HepG2 (cell line): ENCODE results near the gene PTPN18. TPM values are rescaled to one million over a fixed set of nuclear protein-coding genes. Genes with fewer than 3 reads are reported as not detected.

Source experiments
- HOXD1 ChIP-seq: sonication (generic); formaldehyde crosslinking; IDR thresholded peaks from 2 replicates; pipeline ENCODE4 v1.5.0; 2020; ENCODE audit warnings: missing genetic modification reagents
- KMT2A ChIP-seq: sonication (generic); formaldehyde crosslinking; IDR thresholded peaks from 2 replicates; pipeline ENCODE4 v1.4.0; 2020; ENCODE audit warnings: missing genetic modification reagents
- MBD4 ChIP-seq: IDR thresholded peaks from 2 replicates; pipeline ENCODE4 v1.6.1; 2012; ENCODE audit warnings: low read length, inconsistent platforms, borderline replicate concordance
- PITX1 ChIP-seq: sonication (generic); formaldehyde crosslinking; IDR thresholded peaks from 2 replicates; pipeline ENCODE4 v1.5.1; 2020; ENCODE audit warnings: mild to moderate bottlenecking, missing genetic modification reagents
- REST ChIP-seq, 2 experiments: IDR thresholded peaks; 2 replicates each; pipeline ENCODE4 v1.6.1; 2011 to 2012; ENCODE audit warnings: low read length in 2 of 2, borderline replicate concordance in 1 of 2, low read depth in 1 of 2, mild to moderate bottlenecking in 1 of 2, moderate library complexity in 1 of 2
- ZFP41 ChIP-seq: sonication (generic); formaldehyde crosslinking; IDR thresholded peaks from 2 replicates; pipeline ENCODE4 v1.4.0; 2020; ENCODE audit warnings: mild to moderate bottlenecking, missing genetic modification reagents, borderline replicate concordance
- ZNF790 ChIP-seq: sonication (generic); formaldehyde crosslinking; IDR thresholded peaks from 2 replicates; pipeline ENCODE4 v1.8.0; 2022; ENCODE audit warnings: missing genetic modification reagents, mild to moderate bottlenecking, borderline replicate concordance
- ZNF841 ChIP-seq: sonication (generic); formaldehyde crosslinking; IDR thresholded peaks from 2 replicates; pipeline ENCODE4 v1.8.1; 2023; ENCODE audit warnings: missing genetic modification reagents, borderline replicate concordance
- ZUFSP ChIP-seq: sonication (generic); formaldehyde crosslinking; IDR thresholded peaks from 2 replicates; pipeline ENCODE4 v1.9.0; 2021; ENCODE audit warnings: missing genetic modification reagents, mild to moderate bottlenecking, borderline replicate concordance
- polyA plus RNA-seq, 8 experiments: library from polyadenylated mRNA; depleted of rRNA in 3 of 8; stranded (reverse) in 7 of 8; unstranded in 1 of 8; fragments of >200 nt; fragmentation: Illumina TruSeq in 4 of 8; extraction: Trizol in 4 of 8; gene quantifications; 2 replicates each; pipeline versions ENCODE4 v1.2.1 to v1.2.3, GENCODE V29; 2011 to 2016; ENCODE audit warnings: low read depth in 4 of 8, missing spikeins in 1 of 8, mixed read lengths in 1 of 8; ENCODE audit not compliant: insufficient read depth in 1 of 8
- total RNA-seq, 5 experiments: library from RNA; depleted of rRNA; stranded (reverse); fragments of >200 nt; fragmentation: Illumina TruSeq; extraction: Trizol; gene quantifications; 2 replicates each; pipeline ENCODE4 v1.2.3, GENCODE V29; 2016; ENCODE audit warnings: low read depth in 1 of 5
- TF ChIP-seq, protein P1 (sequence below): sonication (generic); formaldehyde crosslinking; IDR thresholded peaks from 2 replicates; pipeline ENCODE4 v1.4.0; 2020; ENCODE audit warnings: missing genetic modification reagents
- TF ChIP-seq, protein P2 (sequence below): sonication (generic); formaldehyde crosslinking; IDR thresholded peaks from 2 replicates; pipeline ENCODE4 v1.4.0; 2020; ENCODE audit warnings: missing genetic modification reagents; ENCODE audit errors: not compliant biosample characterization
- TF ChIP-seq, protein P3 (sequence below): sonication (generic); formaldehyde crosslinking; IDR thresholded peaks from 2 replicates; pipeline ENCODE4 v1.8.0; 2022; ENCODE audit warnings: mild to moderate bottlenecking, missing genetic modification reagents, borderline replicate concordance
- TF ChIP-seq, protein P4 (sequence below): sonication (generic); formaldehyde crosslinking; IDR thresholded peaks from 2 replicates; pipeline ENCODE4 v1.5.0; 2020; ENCODE audit warnings: missing genetic modification reagents, mild to moderate bottlenecking, borderline replicate concordance
- TF ChIP-seq, protein P5 (sequence below): sonication (generic); formaldehyde crosslinking; IDR thresholded peaks from 2 replicates; pipeline ENCODE4 v1.8.1; 2023; ENCODE audit warnings: mild to moderate bottlenecking, inconsistent platforms, moderate library complexity, missing genetic modification reagents, borderline replicate concordance

PTPN18 gene
- total and polyA plus RNA-seq, 2 of the 13 experiments (the other 11 are each of a cell fraction or from before 2014, with no cell fraction given), result 14.8 to 39.6 TPM

GRCh38 chr2:130355578-130356431 lies at the start of gene PTPN18 (continued):
- peak in 1 of 2 experiments; percentile 69; a peak in 1 of 4 replicates for TF ChIP-seq REST (IDR thresholded peaks at IDR 0.05; ENCODE audit: borderline replicate concordance in 1 of 2, low read depth in 1 of 2, low read length in 2 of 2)
- no peak for TF ChIP-seq ZNF841
- no peak for TF ChIP-seq PITX1 (CRISPR knock-in tag)
- TF ChIP-seq, protein P1, sequence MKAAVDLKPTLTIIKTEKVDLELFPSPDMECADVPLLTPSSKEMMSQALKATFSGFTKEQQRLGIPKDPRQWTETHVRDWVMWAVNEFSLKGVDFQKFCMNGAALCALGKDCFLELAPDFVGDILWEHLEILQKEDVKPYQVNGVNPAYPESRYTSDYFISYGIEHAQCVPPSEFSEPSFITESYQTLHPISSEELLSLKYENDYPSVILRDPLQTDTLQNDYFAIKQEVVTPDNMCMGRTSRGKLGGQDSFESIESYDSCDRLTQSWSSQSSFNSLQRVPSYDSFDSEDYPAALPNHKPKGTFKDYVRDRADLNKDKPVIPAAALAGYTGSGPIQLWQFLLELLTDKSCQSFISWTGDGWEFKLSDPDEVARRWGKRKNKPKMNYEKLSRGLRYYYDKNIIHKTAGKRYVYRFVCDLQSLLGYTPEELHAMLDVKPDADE (CRISPR knock-in tag), result 0 out of 2 replicates have a peak, but pooled peaks have one; percentile 38
- TF ChIP-seq, protein P2, sequence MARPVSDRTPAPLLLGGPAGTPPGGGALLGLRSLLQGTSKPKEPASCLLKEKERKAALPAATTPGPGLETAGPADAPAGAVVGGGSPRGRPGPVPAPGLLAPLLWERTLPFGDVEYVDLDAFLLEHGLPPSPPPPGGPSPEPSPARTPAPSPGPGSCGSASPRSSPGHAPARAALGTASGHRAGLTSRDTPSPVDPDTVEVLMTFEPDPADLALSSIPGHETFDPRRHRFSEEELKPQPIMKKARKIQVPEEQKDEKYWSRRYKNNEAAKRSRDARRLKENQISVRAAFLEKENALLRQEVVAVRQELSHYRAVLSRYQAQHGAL (CRISPR knock-in tag), result no peak
- peak; percentile 96; the same call in 1 of the 2 replicates for TF ChIP-seq ZNF790 (CRISPR knock-in tag)
- TF ChIP-seq MBD4, result no peak
- TF ChIP-seq ZFP41 (CRISPR knock-in tag), result peak; percentile 11; the same call in 1 of the 2 replicates
- TF ChIP-seq, protein P3, sequence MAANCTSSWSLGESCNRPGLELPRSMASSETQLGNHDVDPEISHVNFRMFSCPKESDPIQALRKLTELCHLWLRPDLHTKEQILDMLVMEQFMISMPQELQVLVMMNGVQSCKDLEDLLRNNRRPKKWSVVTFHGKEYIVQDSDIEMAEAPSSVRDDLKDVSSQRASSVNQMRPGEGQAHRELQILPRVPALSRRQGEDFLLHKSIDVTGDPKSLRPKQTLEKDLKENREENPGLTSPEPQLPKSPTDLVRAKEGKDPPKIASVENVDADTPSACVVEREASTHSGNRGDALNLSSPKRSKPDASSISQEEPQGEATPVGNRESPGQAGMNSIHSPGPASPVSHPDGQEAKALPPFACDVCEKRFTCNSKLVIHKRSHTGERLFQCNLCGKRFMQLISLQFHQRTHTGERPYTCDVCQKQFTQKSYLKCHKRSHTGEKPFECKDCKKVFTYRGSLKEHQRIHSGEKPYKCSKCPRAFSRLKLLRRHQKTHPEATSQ, result 0 out of 2 replicates have a peak, but pooled peaks have one; percentile 49
- TF ChIP-seq ZUFSP, result no peak
- TF ChIP-seq, protein P4, sequence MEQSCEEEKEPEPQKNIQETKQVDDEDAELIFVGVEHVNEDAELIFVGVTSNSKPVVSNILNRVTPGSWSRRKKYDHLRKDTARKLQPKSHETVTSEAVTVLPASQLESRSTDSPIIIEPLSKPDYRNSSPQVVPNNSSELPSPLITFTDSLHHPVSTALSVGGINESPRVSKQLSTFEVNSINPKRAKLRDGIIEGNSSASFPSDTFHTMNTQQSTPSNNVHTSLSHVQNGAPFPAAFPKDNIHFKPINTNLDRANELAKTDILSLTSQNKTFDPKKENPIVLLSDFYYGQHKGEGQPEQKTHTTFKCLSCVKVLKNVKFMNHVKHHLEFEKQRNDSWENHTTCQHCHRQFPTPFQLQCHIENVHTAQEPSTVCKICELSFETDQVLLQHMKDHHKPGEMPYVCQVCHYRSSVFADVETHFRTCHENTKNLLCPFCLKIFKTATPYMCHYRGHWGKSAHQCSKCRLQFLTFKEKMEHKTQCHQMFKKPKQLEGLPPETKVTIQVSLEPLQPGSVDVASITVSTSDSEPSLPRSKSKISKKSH (CRISPR knock-in tag), result no peak
- peak; percentile 44 for TF ChIP-seq HOXD1 (CRISPR knock-in tag)
- peak; percentile 77; the same call in 1 of the 2 replicates for TF ChIP-seq KMT2A (CRISPR knock-in tag)
- TF ChIP-seq, protein P5, sequence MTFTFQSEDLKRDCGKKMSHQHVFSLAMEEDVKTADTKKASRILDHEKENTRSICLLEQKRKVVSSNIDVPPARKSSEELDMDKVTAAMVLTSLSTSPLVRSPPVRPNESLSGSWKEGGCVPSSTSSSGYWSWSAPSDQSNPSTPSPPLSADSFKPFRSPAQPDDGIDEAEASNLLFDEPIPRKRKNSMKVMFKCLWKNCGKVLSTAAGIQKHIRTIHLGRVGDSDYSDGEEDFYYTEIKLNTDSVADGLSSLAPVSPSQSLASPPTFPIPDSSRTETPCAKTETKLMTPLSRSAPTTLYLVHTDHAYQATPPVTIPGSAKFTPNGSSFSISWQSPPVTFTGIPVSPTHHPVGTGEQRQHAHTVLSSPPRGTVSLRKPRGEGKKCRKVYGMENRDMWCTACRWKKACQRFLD (CRISPR knock-in tag), result no peak
